Panc1 (cell line): ENCODE data around the gene NPR1. TPM values are rescaled to one million over a fixed set of nuclear protein-coding genes. Genes with fewer than 3 reads are reported as not detected.

Source experiments
- ATAC-seq: fragments of 200-7000 bp; cut with Tn5 transposase; 2 replicates; pipeline ENCODE4 v1.9.1; 2020; ENCODE audit warnings: mild to moderate bottlenecking, moderate library complexity
- BruUV-seq: library from RNA; stranded (reverse); fragments of 400-500 nt; replicated peaks from 2 replicates; lab custom pipeline; 2021; lab: Mats Ljungman, UMichigan
- CTCF ChIA-PET: fragments of 300-600 bp; sonication (Branson Sonifier 250); formaldehyde crosslinking; loops from one replicate; lab custom pipeline; 2022; ENCODE audit warnings: antibody characterized with exemption; lab: Charles Lee
- POLR2A ChIA-PET: fragments of 300-600 bp; sonication (Branson Sonifier 250); formaldehyde crosslinking; loops from one replicate; lab custom pipeline; 2022; ENCODE audit warnings: antibody characterized with exemption; lab: Charles Lee
- DNase-seq: peaks from one replicate; pipeline ENCODE4 v3.0.0-alpha.2; 2010; ENCODE audit warnings: low read depth, low spot score
- H3K27ac ChIP-seq: 2 replicates; pipeline ENCODE4 v1.5.1; 2011; ENCODE audit warnings: mild to moderate bottlenecking, low read length, inconsistent platforms
- H3K27me3 ChIP-seq: fragments of 200-500 bp; sonication (Bioruptor generic); 2 replicates; pipeline ENCODE4 v1.6.0; 2014; ENCODE audit warnings: low read length, inconsistent platforms; ENCODE audit not compliant: control insufficient read depth, insufficient read depth
- H3K36me3 ChIP-seq: fragments of 200-500 bp; sonication (Bioruptor generic); 2 replicates; pipeline ENCODE4 v1.5.1; 2014; ENCODE audit warnings: inconsistent platforms, mild to moderate bottlenecking, low read length, moderate library complexity; ENCODE audit not compliant: control insufficient read depth, insufficient read depth
- H3K4me1 ChIP-seq: 2 replicates; pipeline ENCODE4 v1.5.1; 2011; ENCODE audit warnings: inconsistent platforms, mild to moderate bottlenecking, low read length, moderate library complexity; ENCODE audit not compliant: control insufficient read depth, insufficient read depth
- H3K4me3 ChIP-seq, 2 experiments: 2 replicates each; pipeline ENCODE4 v1.5.1; 2011 to 2012; ENCODE audit warnings: low read depth in 2 of 2, low read length in 2 of 2, mild to moderate bottlenecking in 2 of 2, inconsistent platforms in 1 of 2, moderate library complexity in 1 of 2
- H3K9me3 ChIP-seq: fragments of 200-500 bp; sonication (Bioruptor generic); 2 replicates; pipeline ENCODE4 v1.5.1; 2014; ENCODE audit warnings: low read depth, mild to moderate bottlenecking, inconsistent platforms, low read length, moderate library complexity; ENCODE audit not compliant: control insufficient read depth, insufficient read depth
- CTCF ChIP-seq: fragments of 450-650 bp; IDR thresholded peaks from 2 replicates; pipeline ENCODE4 v1.5.1; 2017; ENCODE audit warnings: mild to moderate bottlenecking
- POLR2AphosphoS5 ChIP-seq: IDR thresholded peaks from 2 replicates; pipeline ENCODE4 v1.6.1; 2012; ENCODE audit warnings: mild to moderate bottlenecking, low read depth, low read length, moderate library complexity
- REST ChIP-seq, 2 experiments: IDR thresholded peaks; 2 replicates each; pipeline ENCODE4 v1.6.1; 2011 to 2012; ENCODE audit warnings: low read depth in 2 of 2, control low read depth in 1 of 2, low read length in 1 of 2, mild to moderate bottlenecking in 1 of 2, moderate library complexity in 1 of 2; ENCODE audit not compliant: insufficient read depth in 1 of 2
- SIN3A ChIP-seq: IDR thresholded peaks from 2 replicates; pipeline ENCODE4 v1.6.1; 2012; ENCODE audit warnings: low read depth, mild to moderate bottlenecking, low read length, moderate library complexity, borderline replicate concordance; ENCODE audit not compliant: insufficient read depth
- TCF7L2 ChIP-seq: IDR thresholded peaks from 2 replicates; pipeline ENCODE4 v1.6.1; 2011; ENCODE audit warnings: mild to moderate bottlenecking, low read depth, low read length, inconsistent platforms
- in situ Hi-C: cut with HindIII; loops from 2 replicates; pipeline ENCODE4 v1.10.0; 2016; ENCODE audit warnings: low sequenced_read_pairs, low pct_unique_long_range_greater_than_20kb
- intact Hi-C: fragments of 100-400 bp; cut with micrococcal nuclease; formaldehyde crosslinking; loops from one replicate; pipeline ENCODE4 v1.10.0; 2022; ENCODE audit not compliant: unreplicated experiment
- total RNA-seq: library from RNA; stranded (reverse); gene quantifications from one replicate; pipeline ENCODE4 v1.2.1, GENCODE V29; 2021; ENCODE audit not compliant: unreplicated experiment

Gene NPR1
- total RNA-seq, 1 experiment from 2014 or later: 0.36 TPM

- Histone ChIP-seq H3K9me3 (no peaks in the 10 kb centered on the region), H3K4me1 (no peaks in the 10 kb centered on the region), H3K36me3 (no peaks in the 10 kb centered on the region), H3K27ac (no peak overlapping the region), H3K27me3 (peaks cover 3% of the 10 kb centered on the region; the same call in 1 of the 2 replicates), H3K4me3 (no peak overlapping the region)
- no TSS peak for BruUV-seq
- ChIA-PET CTCF (no interaction called here), POLR2A (no interaction called here)
- intact Hi-C loops (no loop called here), in situ Hi-C loops (no loop called here)
- DNase-seq (no peak), ATAC-seq (no peak)
- TF ChIP-seq CTCF (no peak), TCF7L2 (no peak), POLR2AphosphoS5 (no peak), SIN3A (no peak), REST (IDR thresholded peaks at IDR 0.05; ENCODE audit: insufficient read depth in 1 of 2, low read depth in 2 of 2, low read length in 1 of 2) (no peak)
Observed at GRCh38 chr1:153684892-153685291, 6.4 kb downstream of the NPR1 start.

- intact Hi-C loops (no loop called here), in situ Hi-C loops (no loop called here)
- no peaks in the 10 kb centered on the region for H3K36me3 ChIP-seq
- H3K27me3 ChIP-seq: no peaks in the 10 kb centered on the region; the same call in 1 of the 2 replicates
- H3K27ac ChIP-seq: no peak overlapping the region
- TF ChIP-seq CTCF (no peak), REST (IDR thresholded peaks at IDR 0.05; ENCODE audit: insufficient read depth in 1 of 2, low read depth in 2 of 2, low read length in 1 of 2) (no peak), POLR2AphosphoS5 (no peak), TCF7L2 (no peak), SIN3A (no peak)
- H3K9me3 ChIP-seq: no peaks in the 10 kb centered on the region
- CTCF ChIA-PET: no interaction called here
- H3K4me3 ChIP-seq: no peak overlapping the region
- no TSS peak for BruUV-seq
- DNase-seq (no peak), ATAC-seq (no peak)
- no peaks in the 10 kb centered on the region for H3K4me1 ChIP-seq
- POLR2A ChIA-PET: no interaction called here
Observed at GRCh38 chr1:153685544-153686340, 7.3 kb downstream of the NPR1 start.
